GM12878 (cell line): ENCODE data around the gene AKAP8. TPM values are rescaled to one million over a fixed set of nuclear protein-coding genes. Genes with fewer than 3 reads are reported as not detected.
A peak's percentile ranks its signal among the peaks of the same experiment; 100 is the strongest.

Source experiments
- ATAC-seq: fragments of 200-7000 bp; cut with Tn5 transposase; 3 replicates; pipeline ENCODE4 v1.9.1; 2020; ENCODE audit warnings: mild to moderate bottlenecking, moderate library complexity
- BruUV-seq: library from RNA; stranded (reverse); fragments of 400-500 nt; replicated peaks from 2 replicates; lab custom pipeline; 2021; lab: Mats Ljungman, UMichigan
- CTCF ChIA-PET: fragments of 300-600 bp; sonication (Branson Sonifier 250); formaldehyde crosslinking; extraction: SDS; loops from one replicate; lab custom pipeline; 2021; ENCODE audit warnings: inconsistent platforms; lab: Yijun Ruan, JAX
- POLR2A ChIA-PET: fragments of 350-600 bp; formaldehyde crosslinking; extraction: SDS; loops from one replicate; lab custom pipeline; 2021; ENCODE audit warnings: inconsistent platforms; lab: Charles Lee
- RAD21 ChIA-PET: fragments of 300-600 bp; sonication (Branson Sonifier 250); formaldehyde crosslinking; loops from one replicate; lab custom pipeline; 2023; ENCODE audit warnings: antibody characterized with exemption; ENCODE audit not compliant: unreplicated experiment; lab: Charles Lee
- SMC1A ChIA-PET: fragments of 300-600 bp; sonication (Branson Sonifier 250); formaldehyde crosslinking; loops from one replicate; lab custom pipeline; 2023; ENCODE audit not compliant: unreplicated experiment, uncharacterized antibody; lab: Charles Lee
- DNase-seq: peaks from one replicate; pipeline ENCODE4 v3.0.0-alpha.2; 2011; ENCODE audit warnings: low read depth, low spot score
- FAIRE-seq: peaks from 3 replicates; lab custom pipeline; 2011; peaks lifted over from hg19 to GRCh38; lab: Jason Lieb, UNC
- H2AFZ ChIP-seq: 2 replicates; pipeline ENCODE4 v1.6.0; 2011; ENCODE audit warnings: low read depth, low read length, control low read depth; ENCODE audit not compliant: control insufficient read depth
- H3K27ac ChIP-seq: 2 replicates; pipeline ENCODE4 v1.5.1; 2011; ENCODE audit warnings: control low read depth; ENCODE audit not compliant: control insufficient read depth, insufficient read depth
- H3K27me3 ChIP-seq, 2 experiments: replicated peaks in 1 of 2; 2 replicates each; pipeline versions ENCODE4 v1.6.0 to v1.6.1; 2011; ENCODE audit warnings: low read length in 1 of 2; ENCODE audit not compliant: control insufficient read depth in 2 of 2, insufficient read depth in 2 of 2
- H3K36me3 ChIP-seq, 2 experiments: 2 replicates each; pipeline ENCODE4 v1.5.1; 2011; ENCODE audit warnings: low read length in 1 of 2; ENCODE audit not compliant: control insufficient read depth in 2 of 2, insufficient read depth in 2 of 2
- H3K4me1 ChIP-seq: 2 replicates; pipeline ENCODE4 v1.6.1; 2011; ENCODE audit warnings: mild to moderate bottlenecking, low read length, moderate library complexity, mixed read lengths; ENCODE audit not compliant: control insufficient read depth, insufficient read depth
- H3K4me2 ChIP-seq: 2 replicates; pipeline ENCODE4 v1.6.0; 2011; ENCODE audit warnings: control low read depth; ENCODE audit not compliant: control insufficient read depth, insufficient read depth
- H3K4me3 ChIP-seq: fragments of 200-600 bp; sonication (generic); 2 replicates; pipeline ENCODE4 v1.5.1; 2016
- H3K79me2 ChIP-seq: 2 replicates; pipeline ENCODE4 v1.6.0; 2011; ENCODE audit warnings: low read length; ENCODE audit not compliant: control insufficient read depth, insufficient read depth
- H3K9ac ChIP-seq: 2 replicates; pipeline ENCODE4 v1.8.0; 2011; ENCODE audit warnings: low read length, control low read depth, mixed read lengths; ENCODE audit not compliant: control insufficient read depth, insufficient read depth
- H3K9me3 ChIP-seq: replicated peaks from 3 replicates; pipeline ENCODE4 v1.5.1; 2011; ENCODE audit warnings: mild to moderate bottlenecking, low read length; ENCODE audit not compliant: control insufficient read depth, insufficient read depth
- H4K20me1 ChIP-seq: 2 replicates; pipeline ENCODE4 v1.6.0; 2011; ENCODE audit not compliant: control insufficient read depth, insufficient read depth
- ATF3 ChIP-seq: IDR thresholded peaks from 2 replicates; pipeline ENCODE4 v1.6.1; 2011; ENCODE audit warnings: low read depth, mild to moderate bottlenecking, low read length, moderate library complexity, borderline replicate concordance; ENCODE audit errors: extremely low read depth
- CREB1 ChIP-seq: IDR thresholded peaks from 2 replicates; pipeline ENCODE4 v1.6.1; 2012; ENCODE audit warnings: low read depth, mild to moderate bottlenecking, inconsistent platforms
- FOS ChIP-seq: IDR thresholded peaks from 3 replicates; pipeline ENCODE4 v1.6.1; 2011; ENCODE audit warnings: borderline replicate concordance; ENCODE audit not compliant: insufficient read length; ENCODE audit errors: extremely low read depth
- GATAD2B ChIP-seq: fragments of 450-650 bp; conservative IDR thresholded peaks from 2 replicates; pipeline ENCODE4 v1.6.1; 2017; ENCODE audit warnings: low read depth, mild to moderate bottlenecking, moderate library complexity
- LARP7 ChIP-seq: fragments of 450-650 bp; IDR thresholded peaks from 2 replicates; pipeline ENCODE4 v1.6.1; 2017; ENCODE audit warnings: mild to moderate bottlenecking
- MXI1 ChIP-seq: fragments of 150-350 bp; IDR thresholded peaks from 2 replicates; pipeline ENCODE4 v1.6.1; 2011; ENCODE audit warnings: low read depth, mild to moderate bottlenecking, inconsistent platforms, low read length, improper control_type of control experiment
- NFYA ChIP-seq: IDR thresholded peaks from 2 replicates; pipeline ENCODE4 v1.6.1; 2011; ENCODE audit warnings: low read depth, mild to moderate bottlenecking, low read length, improper control_type of control experiment, borderline replicate concordance
- ZNF217 ChIP-seq: fragments of 450-650 bp; IDR thresholded peaks from 2 replicates; pipeline ENCODE4 v1.6.1; 2017; ENCODE audit warnings: antibody characterized with exemption, mild to moderate bottlenecking
- WGBS: methylation state at CpG from one replicate; pipeline ENCODE4 v1.1.6; 2016; ENCODE audit warnings: low lambda C conversion rate; ENCODE audit not compliant: insufficient replicate concordance, insufficient coverage; ENCODE audit errors: missing lambda C conversion rate; 5-methylcytosine and 5-hydroxymethylcytosine counted together
- in situ Hi-C: fragments of 300-500 bp; cut with MboI; formaldehyde crosslinking; loops from 9 replicates; pipeline ENCODE4 v1.14.3; 2018; ENCODE audit warnings: mixed read lengths
- intact Hi-C: fragments of 100-400 bp; cut with micrococcal nuclease; formaldehyde crosslinking; loops from one replicate; pipeline ENCODE4 v1.14.2; 2022; ENCODE audit not compliant: unreplicated experiment
- polyA plus RNA-seq, 11 experiments: library from polyadenylated mRNA; depleted of rRNA in 4 of 11; unstranded in 6 of 11; stranded (reverse) in 5 of 11; fragments of >200 nt; fragmentation: Nextera tagmentation in 4 of 11; fragmentation: Illumina TruSeq in 1 of 11; extraction: Ambion mirVana in 4 of 11; extraction: Trizol in 1 of 11; gene quantifications; 1 replicate in 1 of 11; 2 replicates in 10 of 11; pipeline versions ENCODE4 v1.2.1 to v1.2.3, GENCODE V29; 2011 to 2016; ENCODE audit warnings: inconsistent platforms in 2 of 11, missing spikeins in 2 of 11, low read depth in 1 of 11
- total RNA-seq, 4 experiments: library from RNA; depleted of rRNA in 3 of 4; stranded (reverse); fragments of >200 nt in 3 of 4; fragmentation: Illumina TruSeq in 1 of 4; extraction: Trizol in 1 of 4; gene quantifications; 2 replicates each; pipeline versions ENCODE4 v1.2.1 to v1.2.3, GENCODE V29; 2013 to 2021
- TF ChIP-seq, protein P1 (sequence below): fragments of 450-650 bp; formaldehyde crosslinking; IDR thresholded peaks from 2 replicates; pipeline ENCODE4 v1.5.0; 2022; ENCODE audit warnings: mild to moderate bottlenecking, missing genetic modification characterization
- TF ChIP-seq, protein P2 (sequence below): fragments of 450-650 bp; IDR thresholded peaks from 2 replicates; pipeline ENCODE4 v1.6.1; 2018; ENCODE audit warnings: borderline replicate concordance, mild to moderate bottlenecking; ENCODE audit not compliant: partially characterized antibody

AKAP8 gene
- total and polyA plus RNA-seq, 10 of the 15 experiments (the other 5 are each of a cell fraction or from before 2014, with no cell fraction given) = 5.3 to 57.7 (median 20.6) TPM

- WGBS = under 1% methylated on average over 48 of the region's 122 CpGs
- Histone ChIP-seq H3K4me1 (peaks cover 14% of the 10 kb centered on the region), H3K9ac (peak overlapping the region; percentile 79), H3K36me3 (no peaks in the 10 kb centered on the region; a peak in 1 of 4 replicates), H3K27ac (peak overlapping the region; percentile 90), H4K20me1 (peaks cover 11% of the 10 kb centered on the region), H3K27me3 (no peaks in the 10 kb centered on the region), H3K79me2 (peaks cover 65% of the 10 kb centered on the region), H3K4me2 (peak overlapping the region; percentile 86), H2AFZ (no peak overlapping the region), H3K9me3 (no peaks in the 10 kb centered on the region), H3K4me3 (peak overlapping the region; percentile 91)
- ATAC-seq (peak; percentile 37), DNase-seq (no peak), FAIRE-seq (no peak)
- intact Hi-C loops = loop anchor here (2.0 to 5.0 kb wide), 2 partner anchors 39 to 47 kb away; partner anchors contain the start of gene AKAP8
- RAD21 ChIA-PET = interaction anchor here (2.7 to 3.5 kb wide), 3 partner anchors 14 to 48 kb away, joined by 15 to 41 read pairs (median 22); partner anchors contain the start of gene AKAP8
- CTCF ChIA-PET = interaction anchor here (1.2 kb wide), 1 partner anchor 85 kb away, joined by 3 read pairs; no protein-coding TSS in a partner anchor
- POLR2A ChIA-PET = interaction anchor here (0.6 to 3.1 kb wide), 3 partner anchors 44 to 53 kb away, joined by 5 to 45 read pairs (median 9); partner anchors contain the start of gene AKAP8
- in situ Hi-C loops = no loop called here
- no TSS peak for BruUV-seq
- SMC1A ChIA-PET = interaction anchor here (1.6 to 3.0 kb wide), 2 partner anchors 12 to 14 kb away, joined by 4 to 12 read pairs; no protein-coding TSS in a partner anchor
- TF ChIP-seq FOS = no peak
- TF ChIP-seq NFYA = no peak
- TF ChIP-seq, protein P1, sequence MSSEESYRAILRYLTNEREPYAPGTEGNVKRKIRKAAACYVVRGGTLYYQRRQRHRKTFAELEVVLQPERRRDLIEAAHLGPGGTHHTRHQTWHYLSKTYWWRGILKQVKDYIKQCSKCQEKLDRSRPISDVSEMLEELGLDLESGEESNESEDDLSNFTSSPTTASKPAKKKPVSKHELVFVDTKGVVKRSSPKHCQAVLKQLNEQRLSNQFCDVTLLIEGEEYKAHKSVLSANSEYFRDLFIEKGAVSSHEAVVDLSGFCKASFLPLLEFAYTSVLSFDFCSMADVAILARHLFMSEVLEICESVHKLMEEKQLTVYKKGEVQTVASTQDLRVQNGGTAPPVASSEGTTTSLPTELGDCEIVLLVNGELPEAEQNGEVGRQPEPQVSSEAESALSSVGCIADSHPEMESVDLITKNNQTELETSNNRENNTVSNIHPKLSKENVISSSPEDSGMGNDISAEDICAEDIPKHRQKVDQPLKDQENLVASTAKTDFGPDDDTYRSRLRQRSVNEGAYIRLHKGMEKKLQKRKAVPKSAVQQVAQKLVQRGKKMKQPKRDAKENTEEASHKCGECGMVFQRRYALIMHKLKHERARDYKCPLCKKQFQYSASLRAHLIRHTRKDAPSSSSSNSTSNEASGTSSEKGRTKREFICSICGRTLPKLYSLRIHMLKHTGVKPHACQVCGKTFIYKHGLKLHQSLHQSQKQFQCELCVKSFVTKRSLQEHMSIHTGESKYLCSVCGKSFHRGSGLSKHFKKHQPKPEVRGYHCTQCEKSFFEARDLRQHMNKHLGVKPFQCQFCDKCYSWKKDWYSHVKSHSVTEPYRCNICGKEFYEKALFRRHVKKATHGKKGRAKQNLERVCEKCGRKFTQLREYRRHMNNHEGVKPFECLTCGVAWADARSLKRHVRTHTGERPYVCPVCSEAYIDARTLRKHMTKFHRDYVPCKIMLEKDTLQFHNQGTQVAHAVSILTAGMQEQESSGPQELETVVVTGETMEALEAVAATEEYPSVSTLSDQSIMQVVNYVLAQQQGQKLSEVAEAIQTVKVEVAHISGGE (CRISPR knock-in tag) = 0 out of 2 replicates have a peak, but pooled peaks have one; percentile 18
- TF ChIP-seq, protein P2, sequence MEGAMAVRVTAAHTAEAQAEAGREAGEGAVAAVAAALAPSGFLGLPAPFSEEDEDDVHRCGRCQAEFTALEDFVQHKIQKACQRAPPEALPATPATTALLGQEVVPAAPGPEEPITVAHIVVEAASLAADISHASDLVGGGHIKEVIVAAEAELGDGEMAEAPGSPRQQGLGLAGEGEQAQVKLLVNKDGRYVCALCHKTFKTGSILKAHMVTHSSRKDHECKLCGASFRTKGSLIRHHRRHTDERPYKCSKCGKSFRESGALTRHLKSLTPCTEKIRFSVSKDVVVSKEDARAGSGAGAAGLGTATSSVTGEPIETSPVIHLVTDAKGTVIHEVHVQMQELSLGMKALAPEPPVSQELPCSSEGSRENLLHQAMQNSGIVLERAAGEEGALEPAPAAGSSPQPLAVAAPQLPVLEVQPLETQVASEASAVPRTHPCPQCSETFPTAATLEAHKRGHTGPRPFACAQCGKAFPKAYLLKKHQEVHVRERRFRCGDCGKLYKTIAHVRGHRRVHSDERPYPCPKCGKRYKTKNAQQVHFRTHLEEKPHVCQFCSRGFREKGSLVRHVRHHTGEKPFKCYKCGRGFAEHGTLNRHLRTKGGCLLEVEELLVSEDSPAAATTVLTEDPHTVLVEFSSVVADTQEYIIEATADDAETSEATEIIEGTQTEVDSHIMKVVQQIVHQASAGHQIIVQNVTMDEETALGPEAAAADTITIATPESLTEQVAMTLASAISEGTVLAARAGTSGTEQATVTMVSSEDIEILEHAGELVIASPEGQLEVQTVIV = no peak
- peak; percentile 85 for TF ChIP-seq LARP7
- TF ChIP-seq ZNF217 = peak; percentile 15; the same call in 1 of the 2 replicates
- peak; percentile 41; the same call in 1 of the 2 replicates for TF ChIP-seq GATAD2B
- TF ChIP-seq ATF3 = no peak
- TF ChIP-seq MXI1 = peak; percentile 39; the same call in 1 of the 2 replicates
- no peak for TF ChIP-seq CREB1
Observed at GRCh38 chr19:15331419-15332310, 47.9 kb downstream of the AKAP8 start.
